Pancreas (tissue), 10 donors: ENCODE results near the gene KRTAP2-3. TPM values are rescaled to one million over a fixed set of nuclear protein-coding genes. Genes with fewer than 3 reads are reported as not detected.
"Not testable (repeated sequence)": the region's sequence is repeated elsewhere in the genome, so short reads cannot be mapped to it uniquely, and the experiment has no call there.

Source experiments
- ATAC-seq, 4 donors: fragments of 200-7000 bp; cut with Tn5 transposase; one replicate each; pipeline versions ENCODE4 v1.8.0 to v1.9.1; 2020; ENCODE audit warnings: mild to moderate bottlenecking in 4 of 4, moderate library complexity in 4 of 4
- DNase-seq, 6 donors: peaks; one replicate each; pipeline ENCODE4 v3.0.0-alpha.2; 2020
- FAIRE-seq: peaks from 2 replicates; lab custom pipeline; 2012; peaks lifted over from hg19 to GRCh38; lab: Jason Lieb, UNC
- H3K27ac ChIP-seq, 4 donors: fragments of 200-600 bp; sonication (generic); 1 replicate in 3 of 4; 2 replicates in 1 of 4; pipeline versions ENCODE4 v1.5.0 to v1.8.0; 2020
- H3K27me3 ChIP-seq, 4 donors: fragments of 200-600 bp; one replicate each; pipeline ENCODE4 v1.8.0; 2021
- H3K36me3 ChIP-seq, 3 donors: fragments of 200-600 bp; sonication (generic) in 1 of 3; one replicate each; pipeline versions ENCODE4 v1.5.0 to v1.8.0; 2020 to 2021
- H3K4me1 ChIP-seq, 3 donors: fragments of 200-600 bp; one replicate each; pipeline ENCODE4 v1.8.0; 2021
- H3K4me3 ChIP-seq, 4 donors: fragments of 200-600 bp; sonication (generic) in 2 of 4; one replicate each; pipeline versions ENCODE4 v1.5.0 to v1.8.0; 2020 to 2021
- H3K9me3 ChIP-seq, 4 donors: fragments of 200-600 bp; one replicate each; pipeline ENCODE4 v1.8.0; 2021
- CTCF ChIP-seq, 4 donors: fragments of 200-600 bp; sonication (generic) in 3 of 4; IDR thresholded peaks; one replicate each; pipeline versions ENCODE4 v1.5.0 to v1.8.0; 2021; ENCODE audit warnings: antibody characterized with exemption in 4 of 4
- WGBS, 2 donors: extraction: QIAGEN DNeasy Blood & Tissue Kit; methylation state at CpG; one replicate each; pipeline ENCODE4 v1.1.7; 2013; 5-methylcytosine and 5-hydroxymethylcytosine counted together
- intact Hi-C, 3 donors: fragments of 100-400 bp; cut with DNase I; formaldehyde crosslinking; loops; one replicate each; pipeline versions ENCODE4 v1.11.1 to v1.14.2; 2022
- polyA plus RNA-seq, 2 donors: library from polyadenylated mRNA; stranded (reverse); fragments of 200-250 nt; gene quantifications; one replicate each; pipeline ENCODE4 v1.2.3, GENCODE V29; 2013
- total RNA-seq, 6 donors: library from RNA; stranded (reverse); fragmentation: NEBNext Ultra II Directional in 4 of 6; extraction: Animal tissue kit (Norgen Biotek cat#: 25700) in 4 of 6; gene quantifications; one replicate each; pipeline versions ENCODE4 v1.2.1 to v1.2.4, GENCODE V29; 2021 to 2023
- donor health status: healthy with polysubstance abuse.
- donor health status: DM: no; HTN: no; CAD: no; lungs with moderate emphysema.
- donor health status: DM: no; HTN: no; CAD: no.
- donor health status: control.
- donor health status: control.
- donor health status: Bipolar disorder and iron deficiency.
- donor health status: DM: yes; HTN: yes; CAD: no.
- donor health status: DM: no; HTN: no; CAD: no.
- donor health status: DM: no; HTN: no; CAD: no.
- donor health status: DM: yes; HTN: yes; CAD: no.

KRTAP2-3 gene
- total and polyA plus RNA-seq, 8 donors: not detected

GRCh38 chr17:41083427-41083826 is 23.5 kb upstream of the KRTAP2-3 start:
- H3K9me3 ChIP-seq, H3K36me3 ChIP-seq, intact Hi-C loops, H3K4me3 ChIP-seq, FAIRE-seq, H3K27ac ChIP-seq, H3K4me1 ChIP-seq, ATAC-seq, H3K27me3 ChIP-seq, DNase-seq: not testable (repeated sequence)
- WGBS, 2 donors: 45 to 56% methylated on average over 2 of the region's 2 CpGs

GRCh38 chr17:41082626-41083025 is 22.7 kb upstream of the KRTAP2-3 start:
- WGBS, 2 donors: 37 to 40% methylated on average over 4 of the region's 4 CpGs
- Histone ChIP-seq H3K4me1 (no peaks in the 10 kb centered on the region), H3K9me3 (no peaks in the 10 kb centered on the region), H3K36me3 (no peaks in the 10 kb centered on the region), H3K27ac (no peak overlapping the region), H3K27me3 (no peaks in the 10 kb centered on the region), H3K4me3 (no peak overlapping the region)
- DNase-seq (no peak), ATAC-seq (no peak), FAIRE-seq (no peak)
- intact Hi-C loops: no loop called here
- no peak for TF ChIP-seq CTCF (IDR thresholded peaks at IDR 0.05)

- DNase-seq: no peak
- Histone ChIP-seq H3K4me1 (no peaks in the 10 kb centered on the region), H3K27ac (no peak overlapping the region), H3K4me3 (no peak overlapping the region), H3K27me3 (peaks cover 0 to 6% (median 0%) of the 10 kb centered on the region in 4 donors), H3K9me3 (no peaks in the 10 kb centered on the region), H3K36me3 (no peaks in the 10 kb centered on the region)
- TF ChIP-seq CTCF (IDR thresholded peaks at IDR 0.05): no peak
- ATAC-seq: no peak
- intact Hi-C loops: no loop called here
- FAIRE-seq: no peak
Observed at GRCh38 chr17:41076788-41077187, 16.9 kb upstream of the KRTAP2-3 start.

GRCh38 chr17:41073676-41074075 is 13.8 kb upstream of the KRTAP2-3 start:
- DNase-seq: no peak
- no peak for FAIRE-seq
- no peak overlapping the region for H3K4me3 ChIP-seq
- WGBS, 2 donors: 80 to 89% methylated on average over 2 of the region's 2 CpGs
- no peak overlapping the region for H3K27ac ChIP-seq
- H3K9me3 ChIP-seq: no peaks in the 10 kb centered on the region
- ATAC-seq: no peak
- H3K36me3 ChIP-seq: no peaks in the 10 kb centered on the region
- no peaks in the 10 kb centered on the region for H3K4me1 ChIP-seq
- TF ChIP-seq CTCF (IDR thresholded peaks at IDR 0.05): no peak
- intact Hi-C loops: no loop called here
- peaks cover 0 to 6% (median 0%) of the 10 kb centered on the region in 4 donors for H3K27me3 ChIP-seq

GRCh38 chr17:41071606-41072360 is 11.9 kb upstream of the KRTAP2-3 start:
- no peak overlapping the region for H3K27ac ChIP-seq
- TF ChIP-seq CTCF (IDR thresholded peaks at IDR 0.05): no peak
- DNase-seq (no peak), ATAC-seq (no peak), FAIRE-seq (no peak)
- WGBS, 2 donors: 86 to 93% methylated on average over 5 of the region's 5 CpGs
- no peaks in the 10 kb centered on the region for H3K9me3 ChIP-seq
- peaks cover 0 to 6% (median 0%) of the 10 kb centered on the region in 4 donors for H3K27me3 ChIP-seq
- intact Hi-C loops: no loop called here
- no peaks in the 10 kb centered on the region for H3K36me3 ChIP-seq
- no peak overlapping the region for H3K4me3 ChIP-seq
- H3K4me1 ChIP-seq: no peaks in the 10 kb centered on the region
